Measurements from ENCODE around the gene DNAH17. TPM values are rescaled to one million over a fixed set of nuclear protein-coding genes. Genes with fewer than 3 reads are reported as not detected.

Gene DNAH17
- total and polyA plus RNA-seq, 2 of the 13 experiments (the other 11 are each of a cell fraction or from before 2014, with no cell fraction given): 0.86 to 1.6 TPM

- no TSS peak for BruUV-seq (replicated peaks)
- WGBS (ENCODE audit: low lambda C conversion rate): 15% methylated on average over 9 of the region's 10 CpGs
- H3K27ac ChIP-seq (ENCODE audit: extremely low read length, insufficient read depth, low read length): no peak overlapping the region
- POLR2A ChIA-PET: interaction anchor here (0.8 to 2.6 kb wide), 5 partner anchors 105 to 355 kb away, joined by 3 to 8 read pairs (median 6); no protein-coding TSS in a partner anchor
- no peak overlapping the region for H2AFZ ChIP-seq (ENCODE audit: low read length)
- in situ Hi-C loops (cut with HindIII; ENCODE audit: extremely low pct_ligation_motif_present, low pct_unique_long_range_greater_than_20kb): loop anchor here (5.0 to 10.0 kb wide), 2 partner anchors 108 to 210 kb away; no protein-coding TSS in a partner anchor
- no peaks in the 10 kb centered on the region for H4K20me1 ChIP-seq (ENCODE audit: insufficient read depth, low read length)
- intact Hi-C loops (cut with micrococcal nuclease; ENCODE audit: unreplicated experiment): loop anchor here (1.0 to 10.0 kb wide), 4 partner anchors 104 to 298 kb away; no protein-coding TSS in a partner anchor
- FAIRE-seq: peak; percentile 61
- H3K9me3 ChIP-seq (ENCODE audit: low read length): no peaks in the 10 kb centered on the region
- H3K27me3 ChIP-seq (ENCODE audit: control insufficient read depth in 1 of 2, insufficient read depth in 2 of 2, low read length in 2 of 2): peaks cover 0 to 37% of the 10 kb centered on the region in 2 experiments
- peak; percentile 79 for DNase-seq (ENCODE audit: low spot score)
- peak; percentile 83 for ATAC-seq
- H3K79me2 ChIP-seq (ENCODE audit: insufficient read depth, low read length): no peaks in the 10 kb centered on the region
- H3K4me2 ChIP-seq (ENCODE audit: low read depth, low read length): no peak overlapping the region
- CTCF ChIA-PET (ENCODE audit: low intra/inter-chr PET ratio, low total read pairs): interaction anchor here (0.8 to 3.3 kb wide), 5 partner anchors 63 to 248 kb away, joined by 3 to 43 read pairs (median 14); no protein-coding TSS in a partner anchor
- H3K4me3 ChIP-seq (replicated peaks in 1 of 3; ENCODE audit: insufficient read depth in 1 of 3, low read depth in 2 of 3, low read length in 3 of 3): no peak overlapping the region
- no peak overlapping the region for H3K9ac ChIP-seq (ENCODE audit: insufficient read depth, low read depth, low read length)
- H3K36me3 ChIP-seq (replicated peaks in 1 of 2; ENCODE audit: control insufficient read depth in 1 of 2, insufficient read depth in 2 of 2, low read length in 2 of 2): no peaks in the 10 kb centered on the region
- peaks cover 36% of the 10 kb centered on the region for H3K4me1 ChIP-seq (ENCODE audit: insufficient read depth, low read length)
- TF ChIP-seq ZNF879 (CRISPR knock-in tag; IDR thresholded peaks at IDR 0.05) (no peak), TEAD3 (CRISPR knock-in tag; optimal IDR thresholded peaks at IDR 0.05; ENCODE audit: borderline replicate concordance) (peak; percentile 44), DZIP1 (CRISPR knock-in tag; IDR thresholded peaks at IDR 0.05) (peak; percentile 52; the same call in 1 of the 2 replicates), SKI (IDR thresholded peaks at IDR 0.05; ENCODE audit: partially characterized antibody) (peak; percentile 37), ZNF207 (IDR thresholded peaks at IDR 0.05; ENCODE audit: borderline replicate concordance) (no peak), YY1 (IDR thresholded peaks at IDR 0.05; ENCODE audit: insufficient read depth, insufficient replicate concordance, low read depth, low read length) (peak; percentile 16), TAF1 (CRISPR knock-in tag; IDR thresholded peaks at IDR 0.05) (no peak), RFXAP (CRISPR knock-in tag; IDR thresholded peaks at IDR 0.05; ENCODE audit: borderline replicate concordance) (peak; percentile 60; the same call in 1 of the 2 replicates), IKZF5 (CRISPR knock-in tag; IDR thresholded peaks at IDR 0.05) (peak; percentile 44; the same call in 1 of the 2 replicates), ZNF891 (CRISPR knock-in tag; IDR thresholded peaks at IDR 0.05) (peak; percentile 68; the same call in 1 of the 2 replicates), TFAP4 (IDR thresholded peaks at IDR 0.05; ENCODE audit: borderline replicate concordance, low read depth) (peak; percentile 72; the same call in 1 of the 2 replicates), THAP8 (CRISPR knock-in tag; IDR thresholded peaks at IDR 0.05; ENCODE audit: borderline replicate concordance) (no peak), ETV5 (CRISPR knock-in tag; IDR thresholded peaks at IDR 0.05; ENCODE audit: borderline replicate concordance) (0 out of 2 replicates have a peak, but pooled peaks have one; percentile 13), MED1 (CRISPR knock-in tag; IDR thresholded peaks at IDR 0.05) (no peak), ZNF501 (CRISPR knock-in tag; IDR thresholded peaks at IDR 0.05) (peak; percentile 46), RBFOX2 (IDR thresholded peaks at IDR 0.05; ENCODE audit: low read depth, low read length) (no peak), KDM3A (CRISPR knock-in tag; IDR thresholded peaks at IDR 0.05; ENCODE audit: low read depth) (no peak), ZNF160 (CRISPR knock-in tag; IDR thresholded peaks at IDR 0.05) (0 out of 2 replicates have a peak, but pooled peaks have one; percentile 54), STAG1 (CRISPR knock-in tag; IDR thresholded peaks at IDR 0.05) (peak; percentile 100), IKZF4 (CRISPR knock-in tag; IDR thresholded peaks at IDR 0.05; ENCODE audit: borderline replicate concordance, low read depth, not compliant biosample characterization) (no peak)
Measured at GRCh38 chr17:78497115-78497540, 80.1 kb downstream of the DNAH17 start.

All from HepG2 (cell line).